ENCODE measurements around the gene ZBTB21. TPM values are rescaled to one million over a fixed set of nuclear protein-coding genes. Genes with fewer than 3 reads are reported as not detected.

ZBTB21 gene
- total and polyA plus RNA-seq, 7 donors = 0.49 to 8.8 (median 4.5) TPM

- no peaks in the 10 kb centered on the region for H3K4me1 ChIP-seq
- WGBS, 3 donors = 81 to 86% (median 82%) methylated on average over 19 of the region's 19 CpGs
- H3K27ac ChIP-seq = no peak overlapping the region
- TF ChIP-seq CTCF (IDR thresholded peaks at IDR 0.05) = no peak
- H3K27me3 ChIP-seq (ENCODE audit: insufficient read depth in 3 of 3, low read length in 2 of 3) = peaks cover 0 to 35% (median 0%) of the 10 kb centered on the region in 3 donors
- intact Hi-C loops (cut with DNase I) = no loop called here
- no peak overlapping the region for H3K4me3 ChIP-seq
- DNase-seq (no peak), ATAC-seq (no peak)
- no peaks in the 10 kb centered on the region for H3K9me3 ChIP-seq
- H3K36me3 ChIP-seq (ENCODE audit: insufficient read depth in 1 of 2, low read depth in 1 of 2) = no peaks in the 10 kb centered on the region
These were observed 6.3 kb upstream of the ZBTB21 start for GRCh38 chr21:42016364-42016985.

GRCh38 chr21:42013931-42014330 is 3.8 kb upstream of the ZBTB21 start:
- Histone ChIP-seq H3K36me3 (ENCODE audit: insufficient read depth in 1 of 2, low read depth in 1 of 2) (no peaks in the 10 kb centered on the region), H3K9me3 (no peaks in the 10 kb centered on the region), H3K4me3 (no peak overlapping the region), H3K27ac (no peak overlapping the region), H3K4me1 (no peaks in the 10 kb centered on the region), H3K27me3 (ENCODE audit: insufficient read depth in 3 of 3, low read length in 2 of 3) (peaks cover 0 to 12% (median 0%) of the 10 kb centered on the region in 3 donors)
- TF ChIP-seq CTCF (IDR thresholded peaks at IDR 0.05) = no peak
- WGBS, 3 donors = 39 to 68% (median 47%) methylated on average over 7 of the region's 7 CpGs
- intact Hi-C loops (cut with DNase I) = loop anchor here (5.0 kb wide), 2 partner anchors 98 to 127 kb away; no protein-coding TSS in a partner anchor
- ATAC-seq (no peak), DNase-seq (no peak)

- ATAC-seq (no peak), DNase-seq (no peak)
- Histone ChIP-seq H3K4me3 (no peak overlapping the region), H3K27ac (no peak overlapping the region), H3K9me3 (no peaks in the 10 kb centered on the region), H3K4me1 (no peaks in the 10 kb centered on the region), H3K27me3 (ENCODE audit: insufficient read depth in 3 of 3, low read length in 2 of 3) (peaks cover 0 to 12% (median 0%) of the 10 kb centered on the region in 3 donors), H3K36me3 (ENCODE audit: insufficient read depth in 1 of 2, low read depth in 1 of 2) (no peaks in the 10 kb centered on the region)
- intact Hi-C loops (cut with DNase I) = loop anchor here (5.0 kb wide), 2 partner anchors 99 to 126 kb away; no protein-coding TSS in a partner anchor
- no peak for TF ChIP-seq CTCF (IDR thresholded peaks at IDR 0.05)
- WGBS, 3 donors = 64 to 92% (median 66%) methylated on average over 4 of the region's 4 CpGs
These were observed 3.2 kb upstream of the ZBTB21 start for GRCh38 chr21:42013376-42013775.

- Histone ChIP-seq H3K27me3 (ENCODE audit: insufficient read depth in 3 of 3, low read length in 2 of 3) (peaks cover 0 to 12% (median 0%) of the 10 kb centered on the region in 3 donors), H3K27ac (no peak overlapping the region), H3K9me3 (no peaks in the 10 kb centered on the region), H3K36me3 (ENCODE audit: insufficient read depth in 1 of 2, low read depth in 1 of 2) (no peaks in the 10 kb centered on the region), H3K4me1 (no peaks in the 10 kb centered on the region), H3K4me3 (no peak overlapping the region)
- no peak for ATAC-seq
- intact Hi-C loops (cut with DNase I) = loop anchor here (5.0 kb wide), 2 partner anchors 99 to 126 kb away; no protein-coding TSS in a partner anchor
- TF ChIP-seq CTCF (IDR thresholded peaks at IDR 0.05) = no peak
- DNase-seq = no peak
- 69 to 88% (median 71%) methylated on average over 3 of the region's 3 CpGs for WGBS, 3 donors
These were observed 2.7 kb upstream of the ZBTB21 start for GRCh38 chr21:42012763-42013329.

Data from psoas muscle (tissue), 8 donors.